Superior temporal gyrus (tissue), 1 donor: ENCODE results near the gene AKTIP.
"Not testable (repeated sequence)": the region's sequence is repeated elsewhere in the genome, so short reads cannot be mapped to it uniquely, and the experiment has no call there.

ENCODE experiments used
- DNase-seq: peaks from one replicate; pipeline ENCODE4 v3.0.0-alpha.2; 2016; ENCODE audit errors: extremely low spot score

The AKTIP gene

DNA sequence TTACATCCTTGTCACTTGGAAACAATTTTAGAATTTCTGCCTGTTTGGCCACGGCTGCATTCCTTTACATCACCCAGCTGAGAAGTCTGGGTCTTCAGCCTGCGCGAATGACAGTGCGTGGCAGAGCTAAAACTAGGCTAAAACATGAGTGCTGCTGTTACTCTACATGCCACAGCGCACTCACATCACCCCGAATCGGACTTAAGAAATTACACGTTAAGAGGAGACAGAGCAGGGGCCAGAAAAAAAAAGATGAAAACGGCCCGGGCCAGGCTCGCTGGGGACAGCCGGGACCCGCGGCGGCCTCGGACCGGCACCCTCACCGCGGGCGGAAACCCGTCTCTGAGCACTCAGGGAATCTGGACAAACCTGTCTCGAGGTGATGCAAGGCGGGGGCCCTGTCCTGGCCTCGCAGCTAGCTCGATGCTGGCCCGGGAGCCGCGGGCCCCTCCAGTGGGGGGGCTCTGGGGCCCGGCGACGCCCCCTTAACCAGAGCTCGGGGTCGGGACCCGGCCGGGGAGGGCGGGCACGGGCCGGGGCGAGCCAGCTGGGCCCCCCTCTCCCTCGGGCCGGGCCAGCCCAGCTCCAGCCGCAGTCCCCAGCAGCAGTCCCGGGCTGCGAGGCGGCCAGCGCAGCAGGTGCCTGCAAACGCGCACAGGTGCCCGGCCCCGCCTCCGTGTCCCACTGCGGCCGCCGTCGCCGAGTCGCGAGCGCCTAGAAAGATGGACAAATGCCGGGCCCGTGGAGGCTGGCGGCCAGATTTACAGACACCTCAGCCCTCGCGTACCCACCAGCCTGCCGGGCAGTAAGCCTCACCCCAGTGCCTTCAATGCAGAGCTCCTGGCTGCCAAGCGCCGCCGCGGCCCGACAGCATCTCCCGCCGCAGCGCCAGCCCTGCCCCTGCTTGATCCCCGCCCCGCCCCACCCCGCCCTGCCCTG is at the start of gene AKTIP:
TSS of gene AKTIP (minus strand) at position 879 of the 939 bp plus-strand sequence. CDS start 2,950 bp downstream, outside the sequence.
- peak; percentile 38 for DNase-seq

DNA sequence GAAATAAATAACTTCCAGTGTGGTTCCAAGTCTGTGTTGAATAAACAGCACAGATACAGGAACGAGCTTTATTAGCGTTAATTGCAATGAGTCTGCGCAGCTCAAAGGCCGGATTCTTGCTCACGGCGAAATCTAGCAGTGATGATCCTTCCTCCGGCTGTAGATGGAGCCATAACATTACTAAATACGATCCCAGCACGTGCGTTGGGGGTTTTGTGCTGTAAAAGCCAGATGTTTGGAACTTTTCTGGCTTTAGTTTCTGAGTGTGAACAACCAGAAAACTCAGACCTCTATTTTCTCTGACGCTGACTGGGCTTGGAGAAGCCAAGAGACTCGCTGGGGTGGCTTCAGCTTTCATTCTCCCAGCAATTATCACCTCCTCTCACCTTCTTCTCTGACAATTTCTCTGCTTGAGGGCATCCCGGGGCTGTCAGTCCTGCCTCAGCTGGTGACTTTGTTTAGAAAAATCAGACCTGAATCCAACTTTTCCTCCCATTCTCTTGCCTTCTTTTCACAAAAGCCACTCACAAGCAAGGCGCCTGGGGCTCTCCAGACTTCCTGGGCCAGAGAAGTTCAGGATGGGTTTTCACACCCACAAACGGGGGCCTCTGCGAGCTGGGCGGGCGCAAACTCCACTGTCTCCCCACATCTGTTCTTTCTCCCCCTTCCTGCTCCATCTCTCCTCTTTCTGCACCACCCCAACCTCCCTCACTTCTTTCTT is 47.1 kb upstream of the AKTIP start:
- peak; percentile 85 for DNase-seq

DNA sequence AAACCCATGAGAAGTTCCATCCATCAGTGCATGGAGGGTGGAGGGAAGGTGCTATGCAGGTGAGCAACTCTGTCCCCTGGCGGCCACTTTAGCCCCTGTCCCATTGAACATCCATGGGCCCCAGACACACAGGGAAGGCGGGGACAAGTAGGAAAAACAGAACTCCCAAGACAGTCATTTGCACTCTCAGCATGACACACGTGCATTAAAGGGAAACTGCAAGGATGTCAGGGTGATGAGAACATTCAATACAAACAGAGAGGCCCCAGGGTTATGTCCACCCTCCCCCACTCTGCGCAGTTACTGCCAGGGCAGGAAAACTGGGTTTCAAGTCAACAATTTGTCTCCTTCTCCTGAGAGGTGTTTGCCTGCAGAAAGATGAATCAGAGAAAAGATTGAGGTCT is 44.0 kb upstream of the AKTIP start:
- DNase-seq: no peak

DNA sequence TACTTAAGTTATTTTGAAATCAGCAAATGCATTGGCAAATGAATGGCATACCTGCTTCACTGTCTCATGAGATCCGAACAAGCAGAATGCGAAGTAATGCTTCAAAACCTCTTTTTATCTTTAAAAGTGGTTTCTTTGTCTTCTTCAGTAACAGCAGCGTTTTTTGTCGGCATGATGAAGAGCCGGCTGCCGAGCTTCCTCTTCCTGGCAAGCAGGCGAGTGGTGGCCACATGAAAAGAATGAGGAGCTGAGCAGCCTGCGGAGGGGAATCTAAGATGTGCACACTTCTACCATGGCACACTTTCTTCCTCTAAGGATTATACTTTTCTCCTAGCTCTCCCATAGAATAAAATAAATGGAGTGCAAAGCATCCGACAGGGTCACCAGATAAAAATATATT is 42.4 kb upstream of the AKTIP start:
- no peak for DNase-seq

DNA sequence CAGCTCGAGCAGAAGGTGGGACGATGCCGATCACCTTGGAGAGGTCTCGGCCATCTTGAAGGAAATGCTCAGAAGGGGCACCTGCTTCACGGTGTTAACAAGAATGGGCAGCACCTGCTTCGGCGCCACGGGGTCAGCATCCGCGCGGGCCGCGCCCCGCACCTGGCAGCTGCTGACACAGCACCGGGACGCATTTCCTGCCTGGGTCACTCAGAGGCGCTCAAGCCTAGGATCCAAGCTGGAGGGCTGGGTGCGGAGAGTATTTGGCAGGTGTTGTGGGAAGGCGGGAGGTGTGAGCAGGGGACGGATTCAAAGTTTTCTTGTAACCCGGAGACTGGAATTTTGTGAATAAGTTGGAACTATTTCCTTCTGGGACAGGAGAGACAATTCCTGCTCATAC is 39.3 kb upstream of the AKTIP start:
- DNase-seq: no peak

DNA sequence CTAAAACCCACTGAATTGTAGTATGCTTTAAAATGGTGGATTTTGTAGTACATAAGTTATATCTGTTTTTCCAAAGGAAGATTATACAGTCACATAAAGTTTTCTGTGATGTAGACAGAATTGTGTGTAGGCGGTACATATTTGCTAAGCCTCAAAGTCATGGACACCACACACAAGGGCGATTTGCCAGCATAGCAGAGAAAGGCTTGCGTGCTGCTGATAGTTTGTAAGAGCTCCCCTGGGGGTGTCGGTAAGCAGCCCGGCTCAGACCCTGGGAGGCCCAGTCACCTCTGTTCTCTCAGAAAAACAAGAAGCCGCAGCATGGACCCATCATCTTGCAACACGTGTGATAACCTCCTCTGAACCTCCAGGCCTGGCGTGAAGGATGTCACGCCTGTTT is 38.3 kb upstream of the AKTIP start:
- DNase-seq: no peak

DNA sequence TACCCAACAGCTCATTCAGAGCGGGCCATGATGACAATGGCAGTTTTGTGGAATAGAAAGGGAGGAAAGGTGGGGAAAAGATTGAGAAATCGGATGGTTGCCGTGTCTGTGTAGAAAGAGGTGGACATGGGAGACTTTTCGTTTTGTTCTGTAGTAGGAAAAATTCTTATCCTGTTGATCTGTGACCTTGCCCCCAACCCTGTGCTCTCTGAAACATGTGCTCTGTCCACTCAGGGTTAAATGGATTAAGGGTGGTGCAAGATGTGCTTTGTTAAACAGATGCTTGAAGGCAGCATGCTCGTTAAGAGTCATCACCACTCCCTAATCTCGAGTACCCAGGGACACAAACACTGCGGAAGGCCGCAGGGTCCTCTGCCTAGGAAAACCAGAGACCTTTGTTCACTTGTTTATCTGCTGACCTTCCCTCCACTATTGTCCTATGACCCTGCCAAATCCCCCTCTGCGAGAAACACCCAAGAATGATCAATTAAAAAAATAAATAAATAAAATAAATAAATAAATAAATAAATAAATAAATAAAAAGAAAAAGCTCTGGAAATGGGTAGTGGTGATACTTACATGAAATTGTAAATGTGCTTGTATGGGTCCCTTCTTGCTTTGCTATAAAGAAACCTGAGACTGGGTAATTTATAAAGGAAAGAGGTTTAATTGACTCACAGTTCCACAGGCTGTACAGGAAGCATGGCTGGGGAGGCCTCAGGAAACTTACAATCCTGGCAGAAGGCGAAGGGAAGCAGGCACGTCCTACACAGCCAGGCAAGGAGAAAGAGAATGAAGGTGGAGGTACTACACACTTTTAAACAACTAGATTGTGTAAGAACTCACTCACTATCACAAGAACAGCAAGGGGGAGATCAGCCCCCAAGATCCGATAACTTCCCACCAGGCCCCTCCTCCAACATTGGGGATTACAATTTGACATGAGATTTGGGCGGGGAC is 37.0 kb upstream of the AKTIP start:
- not testable (repeated sequence) for DNase-seq

DNA sequence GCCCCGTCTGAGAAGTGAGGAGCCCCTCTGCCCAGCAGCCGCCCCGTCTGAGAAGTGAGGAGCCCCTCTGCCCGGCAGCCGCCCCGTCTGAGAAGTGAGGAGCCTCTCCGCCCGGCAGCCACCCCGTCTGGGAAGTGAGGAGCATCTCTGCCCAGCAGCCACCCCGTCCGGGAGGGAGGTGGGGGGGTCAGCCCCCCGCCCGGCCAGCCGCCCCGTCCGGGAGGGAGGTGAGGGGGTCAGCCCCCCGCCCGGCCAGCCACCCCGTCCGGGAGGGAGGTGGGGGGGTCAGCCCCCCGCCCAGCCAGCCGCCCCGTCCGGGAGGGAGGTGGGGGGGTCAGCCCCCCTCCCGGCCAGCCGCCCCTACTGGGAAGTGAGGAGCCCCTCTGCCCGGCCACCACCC is 36.3 kb upstream of the AKTIP start:
- not testable (repeated sequence) for DNase-seq

DNA sequence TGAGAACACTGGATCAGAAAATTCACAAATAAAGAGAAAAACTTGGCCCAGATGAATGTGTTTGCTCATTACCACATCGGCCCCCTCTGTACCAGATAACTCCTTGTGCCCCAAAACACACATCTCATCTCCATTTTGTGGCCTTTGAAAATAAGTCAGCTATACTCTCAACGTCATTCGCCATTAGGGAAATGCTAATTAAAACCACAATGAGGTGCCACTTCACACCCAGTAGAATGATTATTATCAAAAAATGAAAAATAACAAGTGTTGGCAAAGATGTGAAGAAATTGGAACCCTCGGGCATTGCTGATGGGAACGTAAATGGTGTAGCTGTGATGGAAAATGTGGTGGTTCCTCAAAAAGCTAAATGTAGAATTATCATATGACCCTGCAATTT is 34.6 kb upstream of the AKTIP start:
- no peak for DNase-seq

DNA sequence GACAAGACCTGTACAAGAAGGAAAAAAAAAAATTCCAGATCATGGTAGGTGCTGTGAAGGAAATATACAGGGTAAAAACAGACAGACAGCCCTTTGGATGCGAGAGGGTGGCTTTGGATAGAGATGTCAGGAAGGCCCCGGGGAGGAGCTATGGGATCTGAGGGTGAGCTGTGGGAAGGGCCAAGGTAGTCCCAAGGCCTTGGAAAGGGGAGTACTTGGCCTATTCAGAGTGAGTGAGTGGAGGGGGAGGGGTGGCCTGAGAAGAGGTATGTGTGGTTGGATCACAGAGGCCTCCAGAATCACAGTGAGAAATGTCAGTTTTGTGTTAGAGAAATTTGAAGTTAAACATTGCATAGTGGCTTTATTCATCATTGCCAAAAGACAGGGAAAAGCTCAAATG is 31.2 kb upstream of the AKTIP start:
- DNase-seq: no peak

DNA sequence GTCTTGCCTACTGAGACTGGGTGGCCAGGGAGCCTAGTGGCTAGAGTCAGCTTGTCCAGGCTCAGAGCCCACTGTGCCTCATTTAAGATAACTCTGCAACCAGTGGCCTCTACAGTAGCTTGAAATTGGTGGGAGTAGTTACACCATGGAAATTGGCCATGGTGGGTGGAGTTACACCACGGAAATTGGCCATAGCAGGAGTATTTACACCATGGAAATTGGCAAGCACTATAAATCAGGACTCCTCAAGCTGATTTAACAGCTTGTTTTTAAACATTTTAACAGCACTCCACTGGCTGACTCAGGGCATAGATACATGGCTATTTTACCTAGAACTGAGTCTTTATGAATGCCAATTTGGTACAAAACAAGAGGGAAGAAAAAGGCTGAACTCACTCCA is 27.7 kb upstream of the AKTIP start:
- DNase-seq: no peak

DNA sequence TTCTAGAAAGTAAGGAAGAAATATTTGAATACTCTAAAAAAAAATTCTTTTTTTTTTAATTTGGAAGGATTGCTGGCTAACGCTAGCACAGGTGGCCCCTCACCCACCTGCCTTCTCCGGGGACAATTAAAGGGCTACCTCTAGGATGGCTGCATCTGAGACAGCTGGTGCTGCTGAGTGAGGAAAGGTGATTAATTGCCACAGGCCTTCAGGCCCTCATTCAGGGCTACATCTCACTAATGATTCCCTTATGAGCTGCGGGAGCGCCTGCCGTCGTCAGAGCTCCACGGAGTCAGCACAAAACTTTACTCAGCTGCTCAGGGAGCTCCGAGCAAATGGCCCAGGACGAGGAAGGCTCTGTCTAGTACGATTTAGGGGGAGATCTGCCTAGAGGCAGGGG is 27.0 kb upstream of the AKTIP start:
- no peak for DNase-seq

DNA sequence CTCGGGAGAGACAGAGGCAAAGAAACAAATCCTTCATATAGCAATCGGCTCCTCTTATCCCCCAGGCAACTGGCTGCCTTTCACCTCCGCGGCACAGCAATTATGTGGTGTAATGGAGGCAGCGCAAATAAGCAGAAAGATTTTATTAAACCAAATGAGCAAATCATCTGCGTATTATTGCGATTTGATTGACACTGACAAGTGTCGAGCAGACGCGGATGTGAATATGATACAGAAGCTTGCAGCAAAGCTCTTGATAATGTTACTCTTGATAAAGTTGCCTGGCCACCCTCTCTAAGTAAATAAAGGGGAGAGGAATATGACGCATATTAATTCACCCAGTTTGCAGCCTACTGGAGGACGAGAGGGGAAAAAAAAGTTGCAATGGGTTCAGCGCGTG is 26.5 kb upstream of the AKTIP start:
- DNase-seq: no peak

DNA sequence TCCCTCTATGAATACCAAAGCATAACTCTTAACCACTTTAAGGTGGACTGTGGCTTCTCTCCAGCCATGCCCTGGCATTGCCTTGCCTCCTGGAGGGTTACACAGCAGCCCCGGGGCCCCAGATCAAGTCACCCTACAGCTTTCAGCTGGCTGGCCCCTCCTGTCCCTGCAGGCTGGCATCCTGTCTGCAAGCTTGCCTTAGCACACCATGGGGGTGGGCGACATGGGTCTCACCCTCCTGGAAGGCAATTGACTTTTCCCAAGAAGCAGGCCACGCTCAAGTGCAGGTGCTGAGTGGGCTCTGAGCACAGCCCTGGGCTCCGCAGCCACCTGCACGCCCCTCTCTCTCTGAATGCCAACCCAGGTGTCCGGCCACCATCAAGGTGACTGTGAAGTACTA is 25.8 kb upstream of the AKTIP start:
- no peak for DNase-seq

DNA sequence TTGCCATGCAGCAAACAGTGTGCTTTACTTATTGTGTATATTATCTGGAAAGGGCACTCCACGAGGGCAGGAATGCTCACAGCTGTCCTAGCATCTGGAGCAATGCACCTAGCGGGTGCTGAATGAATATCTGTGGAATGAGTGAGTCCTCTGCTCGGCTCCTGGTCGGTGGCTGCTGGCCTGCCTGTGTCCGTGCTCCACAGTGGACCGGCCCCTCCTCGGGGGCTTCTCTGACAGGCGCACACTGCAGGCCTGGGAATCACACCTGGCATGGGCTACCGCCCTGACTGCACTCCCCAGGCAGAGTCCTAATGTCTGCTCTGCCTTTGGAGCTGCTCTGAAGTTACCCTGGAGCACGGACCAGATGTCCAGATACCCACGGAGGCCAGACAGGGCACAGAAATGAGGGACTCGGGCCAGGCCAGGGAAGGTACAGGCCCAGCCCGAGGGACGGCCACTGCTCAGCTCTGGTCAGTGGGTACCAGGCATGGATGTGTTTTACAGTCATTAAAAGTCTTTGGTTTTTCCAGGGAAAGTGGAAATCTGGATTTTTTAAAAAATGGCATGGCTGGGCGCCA is 21.1 kb upstream of the AKTIP start:
- no peak for DNase-seq

DNA sequence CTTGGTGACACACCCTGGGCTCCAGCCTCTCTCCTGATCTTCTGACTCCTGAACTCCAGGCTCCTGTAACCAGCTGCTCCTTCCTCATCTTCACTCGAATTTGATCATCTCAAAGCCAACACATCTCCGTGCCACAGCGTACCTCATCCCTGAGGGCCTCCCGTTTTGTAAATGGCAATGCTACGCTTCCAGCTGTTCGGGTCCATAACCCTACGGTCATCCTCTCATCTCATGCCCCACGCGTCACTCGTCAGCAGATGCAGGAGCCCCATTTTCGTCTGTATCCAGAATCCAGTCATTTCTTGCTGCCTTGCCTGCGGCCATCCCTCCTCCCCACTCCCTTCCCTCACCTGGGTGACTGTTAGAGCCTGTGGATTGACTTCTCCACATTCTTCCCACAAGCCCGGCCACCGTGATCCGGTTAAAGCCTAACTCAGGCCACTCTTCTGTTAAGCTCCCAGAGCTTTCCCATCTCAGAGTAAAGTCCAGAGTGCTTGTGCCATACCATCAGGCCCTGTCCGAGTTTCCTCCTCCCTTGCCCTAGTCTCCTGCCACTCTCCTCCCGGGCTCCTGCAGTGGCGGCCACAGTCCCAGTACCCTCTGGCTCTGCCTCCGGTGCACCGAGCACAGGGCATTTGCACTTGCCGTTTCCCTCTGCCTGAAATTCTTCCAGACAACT is 20.3 kb upstream of the AKTIP start:
- DNase-seq: no peak

DNA sequence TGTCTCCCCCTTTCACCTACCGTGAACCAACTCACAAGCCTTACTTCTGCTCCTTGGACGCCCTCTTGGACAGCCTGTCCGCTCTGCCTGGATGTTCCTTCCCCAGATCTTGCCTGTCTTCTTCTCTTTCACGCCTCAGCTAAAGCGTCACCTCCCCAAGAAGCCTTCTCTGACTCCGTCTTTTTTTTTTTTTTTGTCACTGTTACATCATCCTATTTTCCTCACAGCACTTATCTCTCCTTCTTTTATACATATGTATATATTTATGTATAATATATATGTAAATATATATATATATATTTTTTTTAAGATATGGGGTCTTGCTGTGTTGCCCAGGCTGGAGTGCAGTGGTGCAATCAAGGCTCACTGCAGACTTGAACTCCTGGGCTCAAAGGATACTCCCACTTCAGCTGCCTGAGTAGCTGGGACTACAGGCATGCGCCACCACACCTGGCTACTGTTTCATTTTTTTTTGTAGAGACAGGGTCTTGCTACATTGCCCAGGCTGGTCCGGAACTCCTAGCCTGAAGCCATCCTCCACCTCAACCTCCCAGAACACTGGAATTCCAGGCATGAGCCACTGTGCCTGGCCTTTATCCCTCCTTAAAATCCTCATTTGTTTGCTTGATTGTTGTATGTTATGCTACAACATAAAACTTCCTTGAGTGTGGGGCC is 16.5 kb upstream of the AKTIP start:
- DNase-seq: no peak

DNA sequence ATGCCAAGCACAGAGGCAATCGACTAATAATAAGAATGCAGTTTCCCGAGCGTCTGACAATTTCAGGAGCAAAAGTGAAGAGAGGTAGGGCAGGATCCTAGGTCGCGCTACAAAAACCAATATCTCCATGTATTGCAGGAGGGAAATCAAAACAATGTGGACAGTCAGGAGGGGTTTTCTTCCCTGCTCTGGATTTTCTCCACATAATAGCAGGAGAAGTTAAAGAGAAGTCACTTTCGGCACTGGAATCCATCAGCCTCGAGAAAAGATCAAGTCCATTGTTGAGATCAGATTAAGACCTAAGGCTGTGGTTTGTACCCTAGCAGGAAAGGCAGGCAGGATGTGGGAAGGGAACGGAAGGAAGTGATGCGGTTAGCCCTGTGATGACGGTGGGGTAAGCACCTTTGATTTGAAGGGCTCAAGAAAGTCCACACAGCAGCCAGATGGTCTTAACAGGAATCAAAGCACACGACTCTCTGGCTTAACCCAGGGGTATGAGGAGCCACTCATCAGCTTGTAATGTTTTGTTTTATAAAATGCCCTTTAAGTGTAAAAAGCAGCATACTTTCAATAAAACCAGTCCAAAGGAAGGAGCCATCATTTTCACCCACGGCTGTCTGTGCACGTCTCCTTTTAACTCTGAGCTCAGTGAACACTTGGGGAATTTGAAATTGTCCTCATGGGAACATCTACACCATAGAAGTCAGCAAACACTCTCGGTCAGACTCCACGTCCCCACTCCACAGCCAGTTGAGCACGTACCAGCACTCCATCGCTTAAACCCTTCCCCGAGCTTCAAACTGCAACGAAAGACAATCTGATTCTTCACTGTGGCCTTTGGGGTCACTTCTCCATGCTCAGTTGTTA is 15.8 kb upstream of the AKTIP start:
- no peak for DNase-seq

DNA sequence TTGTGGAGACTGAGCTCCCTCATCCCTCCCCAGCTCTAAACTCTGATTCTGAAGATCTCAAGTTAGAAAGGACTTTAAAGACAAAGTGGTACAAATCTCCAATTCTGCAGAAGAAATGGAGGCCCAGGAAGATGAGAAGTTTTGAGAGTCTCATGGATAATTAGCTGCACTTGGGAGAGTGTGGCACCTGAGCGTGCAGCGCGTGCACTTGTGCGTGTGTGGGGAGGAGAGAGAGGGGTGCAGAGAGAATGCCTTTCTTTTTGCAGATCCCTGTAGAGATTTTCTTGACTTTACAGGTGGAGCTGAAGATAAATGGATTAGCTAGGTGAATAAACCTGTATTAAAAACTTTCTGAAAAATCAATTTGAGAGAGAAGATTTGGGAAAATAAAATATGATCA is 14.8 kb upstream of the AKTIP start:
- no peak for DNase-seq
